ENCODE measurements around the gene DAZAP1.

DNA sequence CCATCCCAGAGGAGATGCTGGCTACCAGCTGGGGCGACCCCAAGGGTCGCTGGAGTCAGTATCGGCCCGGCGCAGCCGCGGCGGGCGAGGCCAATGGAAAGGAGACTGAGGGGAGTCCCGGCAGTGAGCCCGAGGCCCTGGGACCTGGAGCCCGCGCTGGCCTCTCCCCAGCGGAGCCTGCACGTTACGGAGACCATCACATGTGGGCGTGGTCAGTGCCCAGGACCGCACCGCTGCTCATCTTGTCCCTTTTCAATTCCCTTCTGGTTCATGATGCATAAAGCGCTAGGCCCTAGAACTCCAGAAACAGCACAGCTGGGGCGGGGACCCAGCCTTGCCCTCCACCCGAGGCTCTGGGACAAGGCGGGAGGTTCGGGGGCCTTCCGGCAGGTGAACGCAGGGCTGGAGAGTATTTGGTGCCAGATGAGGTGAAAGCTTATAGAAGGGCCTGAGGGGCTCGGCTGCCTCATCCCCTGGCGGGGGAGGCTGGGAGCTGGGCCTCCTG lies 63.7 kb downstream of the DAZAP1 start:
- TF ChIP-seq, protein P1, sequence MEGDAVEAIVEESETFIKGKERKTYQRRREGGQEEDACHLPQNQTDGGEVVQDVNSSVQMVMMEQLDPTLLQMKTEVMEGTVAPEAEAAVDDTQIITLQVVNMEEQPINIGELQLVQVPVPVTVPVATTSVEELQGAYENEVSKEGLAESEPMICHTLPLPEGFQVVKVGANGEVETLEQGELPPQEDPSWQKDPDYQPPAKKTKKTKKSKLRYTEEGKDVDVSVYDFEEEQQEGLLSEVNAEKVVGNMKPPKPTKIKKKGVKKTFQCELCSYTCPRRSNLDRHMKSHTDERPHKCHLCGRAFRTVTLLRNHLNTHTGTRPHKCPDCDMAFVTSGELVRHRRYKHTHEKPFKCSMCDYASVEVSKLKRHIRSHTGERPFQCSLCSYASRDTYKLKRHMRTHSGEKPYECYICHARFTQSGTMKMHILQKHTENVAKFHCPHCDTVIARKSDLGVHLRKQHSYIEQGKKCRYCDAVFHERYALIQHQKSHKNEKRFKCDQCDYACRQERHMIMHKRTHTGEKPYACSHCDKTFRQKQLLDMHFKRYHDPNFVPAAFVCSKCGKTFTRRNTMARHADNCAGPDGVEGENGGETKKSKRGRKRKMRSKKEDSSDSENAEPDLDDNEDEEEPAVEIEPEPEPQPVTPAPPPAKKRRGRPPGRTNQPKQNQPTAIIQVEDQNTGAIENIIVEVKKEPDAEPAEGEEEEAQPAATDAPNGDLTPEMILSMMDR (IDR thresholded peaks at IDR 0.05): no peak
- no peak for TF ChIP-seq POLR2A (IDR thresholded peaks at IDR 0.05)
- TF ChIP-seq EP300 (IDR thresholded peaks at IDR 0.05): no peak

Data from ovary (tissue), 3 donors.